C4-2B (cell line): ENCODE measurements around the gene NKAPL.

Source experiments
- H3K27ac ChIP-seq: fragments of 450-650 bp; 2 replicates; pipeline ENCODE4 v1.5.1; 2017
- CTCF ChIP-seq: fragments of 450-650 bp; conservative IDR thresholded peaks from 2 replicates; pipeline ENCODE4 v1.5.1; 2017; ENCODE audit warnings: mild to moderate bottlenecking
- ZFX ChIP-seq: fragments of 450-650 bp; IDR thresholded peaks from 2 replicates; pipeline ENCODE4 v1.6.1; 2017

The NKAPL gene

DNA sequence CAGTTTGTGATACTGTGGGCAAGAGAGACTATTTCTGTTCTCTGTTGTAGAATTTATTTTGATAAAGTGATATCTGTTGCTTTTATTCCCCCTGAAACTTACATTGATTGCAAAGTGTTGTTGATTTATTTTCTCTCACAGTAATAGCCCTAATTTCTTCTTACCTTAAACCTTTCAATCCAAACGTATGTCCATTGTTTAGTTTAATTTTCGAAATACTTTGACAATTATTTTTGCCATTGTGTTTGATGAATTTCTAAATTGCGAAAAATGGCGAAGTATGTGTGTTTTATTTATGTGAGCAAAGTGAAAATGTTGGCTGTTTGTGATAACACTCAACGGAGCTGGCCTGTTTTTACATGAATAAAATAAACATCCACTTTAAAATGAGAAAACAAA lies 7.5 kb downstream of the NKAPL start:
- no peak for TF ChIP-seq ZFX
- no peak for TF ChIP-seq CTCF
- peak overlapping the region; percentile 57 for H3K27ac ChIP-seq

DNA sequence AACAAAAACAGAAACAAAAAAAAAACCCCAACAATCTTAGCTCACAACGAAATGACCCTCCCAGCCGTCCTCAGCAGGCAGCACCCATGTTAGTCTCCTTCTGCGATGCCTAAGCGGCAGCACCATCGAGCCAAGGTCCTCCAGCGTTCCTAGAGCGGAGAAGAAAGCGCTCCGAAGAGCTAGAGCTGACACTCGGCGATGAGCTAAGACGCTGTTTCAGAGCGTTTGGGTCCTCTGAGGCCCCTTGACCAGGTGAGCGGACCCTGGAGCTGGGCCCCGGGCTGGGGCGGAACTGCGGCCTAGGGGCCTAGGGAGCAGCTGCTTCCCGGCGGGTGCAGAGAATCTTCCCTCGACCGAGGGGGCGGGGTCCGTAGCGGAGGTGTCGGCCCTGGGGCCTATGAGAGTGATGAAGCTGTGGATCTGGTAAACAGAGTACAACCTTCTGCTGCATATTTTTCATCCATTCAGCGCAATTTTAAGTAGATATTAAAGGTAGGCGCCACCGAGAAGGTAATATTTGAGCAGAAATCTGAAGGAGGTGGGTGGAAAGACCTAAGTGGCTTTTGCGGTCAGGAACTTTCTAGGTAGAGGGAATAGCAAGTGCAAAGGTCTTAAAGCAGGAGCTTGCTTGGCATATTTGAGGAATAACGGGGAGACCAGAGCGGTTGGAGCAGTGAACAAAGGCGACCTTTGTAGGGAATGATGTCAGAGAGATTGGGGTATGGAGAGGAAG lies 8.0 kb downstream of the NKAPL start, which contains the start of gene ZSCAN26:
Gene ZSCAN26, plus strand, starts transcription at position 182 of the 733 bp plus-strand sequence. CDS start 4,777 bp downstream, outside the sequence.
- peak within 1 kb of the TSS; percentile 57 for H3K27ac ChIP-seq
- TF ChIP-seq ZFX (peak; percentile 88), CTCF (no peak)

DNA sequence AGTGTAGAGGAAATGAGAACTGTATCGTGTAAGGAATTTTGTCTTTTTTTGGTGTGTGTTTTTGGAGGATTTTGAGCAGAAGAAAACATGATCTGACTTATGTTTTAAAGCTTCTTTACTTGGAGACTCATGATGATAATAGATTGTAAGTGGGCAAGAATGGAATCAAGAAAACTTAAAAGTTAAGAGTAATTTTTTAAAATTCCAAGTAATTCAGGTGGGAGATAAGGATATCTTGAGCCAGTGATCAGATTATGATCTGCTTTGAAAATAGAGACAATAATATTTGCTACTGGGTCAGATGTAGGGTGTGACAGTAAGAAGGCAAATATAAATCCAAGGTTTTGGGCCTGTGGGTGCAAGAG lies 8.6 kb downstream of the NKAPL start:
- H3K27ac ChIP-seq: no peak overlapping the region; the same call in 1 of the 2 replicates
- no peak for TF ChIP-seq CTCF
- no peak for TF ChIP-seq ZFX

DNA sequence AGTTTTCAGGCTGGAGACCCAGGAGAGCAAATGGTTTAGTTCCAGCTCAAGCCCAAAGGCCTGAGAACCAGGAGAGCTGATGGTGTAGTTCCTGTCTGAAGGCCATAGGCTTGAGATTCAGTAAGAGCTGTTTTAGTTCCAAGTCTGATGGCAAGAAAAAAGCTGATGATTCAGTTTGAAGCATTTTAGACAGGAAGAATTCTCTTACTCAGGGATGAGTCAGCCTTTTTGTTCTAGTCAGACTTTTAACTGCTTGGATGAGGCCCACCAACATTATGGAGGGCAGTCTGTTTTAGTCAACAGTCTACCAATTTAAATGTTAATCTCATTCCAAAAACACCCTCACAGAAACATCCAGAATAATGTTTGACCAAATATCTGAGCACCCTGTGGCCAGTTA lies 10.4 kb downstream of the NKAPL start:
- no peak overlapping the region for H3K27ac ChIP-seq
- no peak for TF ChIP-seq CTCF
- no peak for TF ChIP-seq ZFX

DNA sequence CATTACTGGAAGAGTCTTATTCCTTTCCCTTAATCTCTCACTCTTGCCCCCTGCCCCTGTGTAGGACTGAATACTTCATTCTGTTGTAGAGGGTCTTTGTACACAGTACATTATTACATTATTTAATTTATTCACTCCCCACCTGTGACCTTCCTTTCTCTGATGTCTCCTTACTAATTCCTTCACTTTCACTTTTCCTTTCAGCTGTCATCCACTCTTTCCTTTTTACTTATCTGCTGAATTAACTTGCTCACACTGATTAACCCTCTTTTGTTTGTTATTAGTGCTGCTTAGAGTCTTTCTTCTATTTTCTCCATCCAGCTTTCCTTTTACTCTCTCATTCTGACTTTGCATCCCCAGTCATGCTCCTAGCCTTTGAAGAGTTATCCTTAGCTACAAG lies 15.8 kb downstream of the NKAPL start:
- TF ChIP-seq ZFX: no peak
- TF ChIP-seq CTCF: no peak

DNA sequence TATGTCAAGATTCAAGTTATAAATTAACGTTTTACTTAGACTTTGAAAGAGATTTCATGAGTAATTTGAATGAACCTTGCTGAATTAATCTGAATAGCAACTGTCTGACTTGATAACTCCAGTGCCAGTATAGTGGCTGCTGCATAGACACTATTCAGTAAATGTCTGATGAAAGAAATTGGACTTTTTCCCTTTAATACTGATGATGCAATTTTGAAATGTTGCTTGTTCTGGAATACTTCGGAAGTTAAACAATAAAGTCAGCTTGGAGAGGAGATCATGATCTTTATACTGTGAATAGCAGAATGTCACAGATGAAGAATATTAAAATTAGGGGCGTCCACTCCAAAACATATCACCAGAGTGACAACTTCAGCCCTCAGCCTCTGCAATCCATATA lies 18.6 kb downstream of the NKAPL start:
- no peak overlapping the region for H3K27ac ChIP-seq
- TF ChIP-seq CTCF (no peak), ZFX (no peak)

More for the DNA sequence above, 15.8 kb downstream of the NKAPL start:
- no peak overlapping the region for H3K27ac ChIP-seq

DNA sequence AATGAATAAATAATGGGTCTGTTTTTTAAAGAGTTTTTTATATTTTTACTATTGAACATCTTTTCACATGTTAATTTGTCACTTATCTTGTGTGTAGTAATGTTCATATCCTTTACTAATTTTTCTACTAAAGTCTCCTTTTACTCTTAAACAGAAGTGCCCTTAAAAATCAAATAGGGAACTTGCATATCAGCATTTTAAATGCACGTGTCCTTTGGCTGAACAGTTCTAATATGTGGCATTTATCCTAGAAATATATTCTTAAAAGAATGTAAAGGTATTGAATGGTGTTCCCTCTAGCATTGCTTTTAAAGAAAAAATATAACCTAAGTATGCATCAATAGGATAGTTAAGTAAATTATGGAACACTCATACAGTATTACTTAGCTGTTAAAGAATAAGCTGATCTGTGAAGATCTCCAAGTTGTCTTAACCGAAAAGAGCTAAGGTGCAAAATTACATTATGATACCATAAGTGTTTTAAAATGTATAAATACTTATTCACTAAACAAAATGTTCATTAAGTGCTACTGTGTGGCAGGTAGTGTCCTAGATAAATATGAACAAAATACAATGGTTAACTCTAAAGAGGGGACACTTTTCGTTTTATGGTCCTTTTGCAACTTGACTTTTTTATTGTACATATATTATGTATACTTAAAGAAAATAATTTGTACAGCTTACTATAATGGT lies 21.6 kb downstream of the NKAPL start:
- no peak overlapping the region for H3K27ac ChIP-seq
- no peak for TF ChIP-seq ZFX
- TF ChIP-seq CTCF: no peak
